ENCODE data around the gene IFNAR1. TPM values are rescaled to one million over a fixed set of nuclear protein-coding genes. Genes with fewer than 3 reads are reported as not detected.
"Not testable (repeated sequence)": the region's sequence is repeated elsewhere in the genome, so short reads cannot be mapped to it uniquely, and the experiment has no call there.

The IFNAR1 gene
- total RNA-seq, 1 experiment from 2014 or later: 14.2 TPM

DNA sequence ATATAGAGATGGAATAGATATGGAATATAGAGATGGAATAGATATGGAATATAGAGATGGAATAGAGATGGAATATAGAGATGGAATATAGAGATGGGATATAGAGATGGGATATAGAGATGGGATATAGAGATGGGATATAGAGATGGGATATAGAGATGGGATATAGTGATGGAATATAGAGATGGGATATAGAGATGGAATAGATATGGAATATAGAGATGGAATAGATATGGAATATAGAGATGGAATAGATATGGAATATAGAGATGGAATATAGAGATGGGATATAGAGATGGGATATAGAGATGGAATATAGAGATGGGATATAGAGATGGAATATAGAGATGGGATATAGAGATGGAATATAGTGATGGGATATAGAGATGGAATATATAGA lies 1.2 kb upstream of the IFNAR1 start:
- not testable (repeated sequence) for H3K27ac Mint-ChIP-seq; H2BK5ac ChIP-seq (ENCODE audit: insufficient read length, low read length); H3K4me1 ChIP-seq (ENCODE audit: insufficient read depth, low read length); H3K4ac ChIP-seq (ENCODE audit: low read depth, low read length); H2AK5ac ChIP-seq (ENCODE audit: insufficient read length, low read length); H2AFZ ChIP-seq (ENCODE audit: low read length); H3K4me2 ChIP-seq (ENCODE audit: insufficient read depth, insufficient read length, low read length); H3K56ac ChIP-seq (ENCODE audit: insufficient read length, low read depth, low read length); H3K9me3 Mint-ChIP-seq; H4K5ac ChIP-seq (ENCODE audit: insufficient read length, low read depth, low read length); H4K91ac ChIP-seq (ENCODE audit: insufficient read length, low read depth, low read length); H3K23ac ChIP-seq (ENCODE audit: insufficient read length, low read depth, low read length); H2BK120ac ChIP-seq (ENCODE audit: low read depth, low read length, poor library complexity, severe bottlenecking); H4K8ac ChIP-seq (replicated peaks; ENCODE audit: insufficient read length, low read depth, low read length); H3K79me1 ChIP-seq (ENCODE audit: insufficient read depth, low read depth, low read length, poor library complexity, severe bottlenecking); H2BK20ac ChIP-seq (ENCODE audit: low read depth, low read length, poor library complexity, severe bottlenecking); H3K9me3 ChIP-seq (ENCODE audit: control insufficient read depth, low read depth, low read length); H3K4me1 Mint-ChIP-seq; H3K27ac ChIP-seq (ENCODE audit: insufficient read length, low read depth, low read length); H3K36me3 Mint-ChIP-seq (ENCODE audit: insufficient read depth in 1 of 3, low read depth in 3 of 3); H2BK12ac ChIP-seq (ENCODE audit: insufficient read length, low read depth, low read length); H3K4me3 Mint-ChIP-seq; H2BK15ac ChIP-seq (ENCODE audit: low read depth, low read length); H3K23me2 ChIP-seq (ENCODE audit: insufficient read length, low read depth, low read length, poor library complexity, severe bottlenecking); H3K9ac ChIP-seq (ENCODE audit: extremely low read depth, insufficient read length, low read length); H3T11ph ChIP-seq (ENCODE audit: low read length); H3K27me3 ChIP-seq (ENCODE audit: insufficient read depth, low read length); H3K14ac ChIP-seq (ENCODE audit: insufficient read depth, low read length); H3K27me3 Mint-ChIP-seq (ENCODE audit: low read depth); DNase-seq; H3K18ac ChIP-seq (ENCODE audit: insufficient read length, low read depth, low read length); H4K20me1 ChIP-seq (ENCODE audit: control insufficient read depth, insufficient read depth, insufficient read length)
- peaks cover 10% of the 10 kb centered on the region; the same call in 1 of the 2 replicates for H3K79me2 ChIP-seq (ENCODE audit: insufficient read depth, low read length)
